Trophoblast cell (in vitro differentiated cells and primary cell): ENCODE measurements around the gene PLA2G4E.

Experiments
- DNase-seq, 2 donors: peaks; one replicate each; pipeline ENCODE4 v3.0.0-alpha.2; 2016
- H2AFZ ChIP-seq: 2 replicates; pipeline ENCODE4 v1.6.1; 2013; ENCODE audit warnings: low read length, moderate library complexity, mild to moderate bottlenecking; ENCODE audit not compliant: insufficient read depth, poor library complexity
- H2AK5ac ChIP-seq: 2 replicates; pipeline ENCODE4 v1.6.1; 2013; ENCODE audit warnings: mild to moderate bottlenecking, low read length
- H2BK120ac ChIP-seq: 2 replicates; pipeline ENCODE4 v1.6.1; 2013; ENCODE audit warnings: low read length, mild to moderate bottlenecking, moderate library complexity; ENCODE audit not compliant: insufficient read depth, poor library complexity
- H2BK12ac ChIP-seq: 2 replicates; pipeline ENCODE4 v1.6.1; 2013; ENCODE audit warnings: mild to moderate bottlenecking, low read length, moderate library complexity
- H2BK5ac ChIP-seq: 2 replicates; pipeline ENCODE4 v1.6.1; 2013; ENCODE audit warnings: low read length, low read depth, moderate library complexity, mild to moderate bottlenecking; ENCODE audit not compliant: poor library complexity
- H3K14ac ChIP-seq: 2 replicates; pipeline ENCODE4 v1.6.1; 2013; ENCODE audit warnings: mild to moderate bottlenecking, low read length
- H3K18ac ChIP-seq: 2 replicates; pipeline ENCODE4 v1.6.1; 2013; ENCODE audit warnings: mild to moderate bottlenecking, low read length
- H3K23ac ChIP-seq: 2 replicates; pipeline ENCODE4 v1.6.1; 2013; ENCODE audit warnings: low read length
- H3K27ac ChIP-seq: 2 replicates; pipeline ENCODE4 v1.5.1; 2013; ENCODE audit warnings: low read depth, mild to moderate bottlenecking, inconsistent platforms, low read length, moderate library complexity
- H3K27me3 ChIP-seq: 2 replicates; pipeline ENCODE4 v1.6.1; 2013; ENCODE audit warnings: inconsistent platforms, mild to moderate bottlenecking, low read length, moderate library complexity; ENCODE audit not compliant: insufficient read depth
- H3K36me3 ChIP-seq, 2 experiments: 1 replicate in 1 of 2; 2 replicates in 1 of 2; pipeline ENCODE4 v1.6.1; 2013; ENCODE audit warnings: low read length in 2 of 2, mild to moderate bottlenecking in 2 of 2, moderate library complexity in 1 of 2; ENCODE audit not compliant: insufficient read depth in 2 of 2, control insufficient read depth in 1 of 2
- H3K4ac ChIP-seq: 2 replicates; pipeline ENCODE4 v1.6.1; 2013; ENCODE audit warnings: low read depth, mild to moderate bottlenecking, low read length, moderate library complexity
- H3K4me1 ChIP-seq, 2 experiments: 1 replicate in 1 of 2; 2 replicates in 1 of 2; pipeline ENCODE4 v1.6.1; 2013; ENCODE audit warnings: low read length in 2 of 2, mild to moderate bottlenecking in 2 of 2, moderate library complexity in 1 of 2; ENCODE audit not compliant: insufficient read depth in 2 of 2, control insufficient read depth in 1 of 2
- H3K4me2 ChIP-seq: 2 replicates; pipeline ENCODE4 v1.6.1; 2013; ENCODE audit warnings: inconsistent platforms, mild to moderate bottlenecking, low read length, moderate library complexity
- H3K4me3 ChIP-seq: 2 replicates; pipeline ENCODE4 v1.5.1; 2013; ENCODE audit warnings: mild to moderate bottlenecking, low read depth, low read length, inconsistent platforms
- H3K79me1 ChIP-seq: one replicate; pipeline ENCODE4 v1.6.1; 2013; ENCODE audit warnings: low read length
- H3K79me2 ChIP-seq: 2 replicates; pipeline ENCODE4 v1.6.1; 2013; ENCODE audit warnings: low read length, mild to moderate bottlenecking; ENCODE audit not compliant: control insufficient read depth, insufficient read depth, poor library complexity
- H3K9ac ChIP-seq: 2 replicates; pipeline ENCODE4 v1.6.1; 2013; ENCODE audit warnings: mild to moderate bottlenecking, low read length
- H3K9me3 ChIP-seq: 2 replicates; pipeline ENCODE4 v1.6.1; 2013; ENCODE audit warnings: low read depth, mild to moderate bottlenecking, control low read depth, inconsistent platforms, low read length; ENCODE audit not compliant: insufficient read depth
- H4K12ac ChIP-seq: 2 replicates; pipeline ENCODE4 v1.6.1; 2013; ENCODE audit warnings: low read depth, mild to moderate bottlenecking, low read length, moderate library complexity
- H4K8ac ChIP-seq: 2 replicates; pipeline ENCODE4 v1.6.1; 2013; ENCODE audit warnings: low read depth, mild to moderate bottlenecking, low read length, moderate library complexity
- H4K91ac ChIP-seq: one replicate; pipeline ENCODE4 v1.6.1; 2013; ENCODE audit warnings: low read depth, mild to moderate bottlenecking, low read length, moderate library complexity
- WGBS: extraction: QIAGEN DNeasy Blood & Tissue Kit; methylation state at CpG from one replicate; pipeline ENCODE4 v1.1.7; 2013; ENCODE audit warnings: missing lambda C conversion rate; ENCODE audit not compliant: insufficient read length, insufficient coverage; ENCODE audit errors: extremely low coverage; 5-methylcytosine and 5-hydroxymethylcytosine counted together

Gene PLA2G4E

DNA sequence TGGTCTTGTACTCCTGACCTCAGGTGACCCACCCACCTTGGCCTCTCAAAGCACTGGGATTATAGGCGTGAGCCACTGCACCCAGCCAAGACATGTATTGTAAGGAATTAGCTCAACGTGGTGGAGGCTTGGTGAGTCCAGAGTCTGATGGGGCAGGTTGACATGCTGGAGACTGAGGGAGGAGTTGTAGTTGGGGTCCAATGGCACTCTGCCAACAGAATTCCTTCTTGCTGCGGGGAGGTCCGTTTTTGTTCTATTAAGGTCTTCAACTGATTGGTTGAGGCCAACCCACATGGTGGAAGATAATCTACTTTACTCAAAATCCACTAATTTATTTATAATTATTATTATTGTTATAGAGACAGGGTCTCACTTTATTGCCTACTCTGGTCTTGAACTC is 43.4 kb upstream of the PLA2G4E start:
- Histone ChIP-seq H3K4me1 (peaks cover 0 to 1% of the 10 kb centered on the region in 2 experiments), H3K18ac (no peak overlapping the region), H3K4ac (no peak overlapping the region), H3K23ac (no peak overlapping the region), H3K27me3 (no peaks in the 10 kb centered on the region), H3K4me3 (no peak overlapping the region), H3K79me2 (no peaks in the 10 kb centered on the region), H3K4me2 (no peak overlapping the region), H3K9ac (no peak overlapping the region), H3K27ac (no peak overlapping the region), H4K8ac (no peak overlapping the region), H3K14ac (no peak overlapping the region), H3K36me3 (no peaks in the 10 kb centered on the region), H2AK5ac (no peak overlapping the region), H2BK120ac (no peak overlapping the region), H3K79me1 (no peaks in the 10 kb centered on the region), H2BK5ac (no peak overlapping the region), H4K12ac (no peak overlapping the region), H4K91ac (no peak overlapping the region), H2AFZ (no peak overlapping the region), H2BK12ac (no peak overlapping the region), H3K9me3 (no peaks in the 10 kb centered on the region)
- no CpG with 5 or more reads among the region's 4 CpGs for WGBS
- no peak for DNase-seq

DNA sequence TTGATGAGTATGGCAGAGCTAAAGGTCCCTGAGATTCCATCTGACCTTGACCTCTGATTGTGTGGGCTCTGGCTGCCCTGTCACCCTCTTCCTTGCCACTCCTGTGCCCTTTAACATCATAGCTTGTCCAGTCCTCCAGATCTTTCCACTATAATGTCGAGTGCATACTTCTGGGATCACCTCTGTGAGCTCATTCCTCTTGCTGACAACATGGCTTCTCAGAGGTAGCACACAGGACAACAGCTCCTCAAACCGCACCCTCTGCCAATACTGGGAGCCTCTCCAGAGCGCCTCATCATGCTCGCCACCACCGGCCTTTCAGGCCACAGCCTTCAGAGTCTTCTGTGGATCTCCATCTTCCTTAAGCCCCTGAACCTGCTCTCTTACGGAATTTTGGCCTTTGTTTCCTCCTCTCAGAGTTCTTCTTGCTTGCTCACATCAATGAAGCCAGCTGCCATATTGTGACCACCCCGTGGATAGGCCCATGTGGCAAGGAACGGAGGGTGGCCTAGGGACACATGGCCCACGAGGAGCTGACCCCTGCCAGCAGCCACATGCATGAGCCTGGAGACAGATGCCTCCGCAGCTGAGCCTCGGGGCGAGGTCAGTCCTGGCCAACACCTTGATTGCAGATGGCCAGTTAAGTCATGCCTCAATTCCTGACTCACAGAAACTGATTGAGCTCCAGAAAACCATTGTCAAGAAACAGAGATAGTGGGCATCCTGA is 42.4 kb upstream of the PLA2G4E start:
- H3K27me3 ChIP-seq, result no peaks in the 10 kb centered on the region
- no peak overlapping the region for H2BK12ac ChIP-seq
- no peak overlapping the region for H3K18ac ChIP-seq
- H3K27ac ChIP-seq, result no peak overlapping the region
- H4K8ac ChIP-seq, result no peak overlapping the region
- no peak overlapping the region for H2BK5ac ChIP-seq
- H3K14ac ChIP-seq, result no peak overlapping the region
- WGBS, result no CpG with 5 or more reads among the region's 12 CpGs
- no peak overlapping the region for H3K23ac ChIP-seq
- H3K79me1 ChIP-seq, result no peaks in the 10 kb centered on the region
- no peaks in the 10 kb centered on the region for H3K36me3 ChIP-seq
- no peak overlapping the region for H3K9ac ChIP-seq
- DNase-seq, result no peak
- H3K79me2 ChIP-seq, result no peaks in the 10 kb centered on the region
- no peak overlapping the region for H2AK5ac ChIP-seq
- H3K4me1 ChIP-seq, result peaks cover 0 to 1% of the 10 kb centered on the region in 2 experiments
- no peak overlapping the region for H3K4me3 ChIP-seq
- no peak overlapping the region for H3K4me2 ChIP-seq
- H4K12ac ChIP-seq, result no peak overlapping the region
- H4K91ac ChIP-seq, result no peak overlapping the region
- H2BK120ac ChIP-seq, result no peak overlapping the region
- H3K4ac ChIP-seq, result no peak overlapping the region
- no peaks in the 10 kb centered on the region for H3K9me3 ChIP-seq
- no peak overlapping the region for H2AFZ ChIP-seq

DNA sequence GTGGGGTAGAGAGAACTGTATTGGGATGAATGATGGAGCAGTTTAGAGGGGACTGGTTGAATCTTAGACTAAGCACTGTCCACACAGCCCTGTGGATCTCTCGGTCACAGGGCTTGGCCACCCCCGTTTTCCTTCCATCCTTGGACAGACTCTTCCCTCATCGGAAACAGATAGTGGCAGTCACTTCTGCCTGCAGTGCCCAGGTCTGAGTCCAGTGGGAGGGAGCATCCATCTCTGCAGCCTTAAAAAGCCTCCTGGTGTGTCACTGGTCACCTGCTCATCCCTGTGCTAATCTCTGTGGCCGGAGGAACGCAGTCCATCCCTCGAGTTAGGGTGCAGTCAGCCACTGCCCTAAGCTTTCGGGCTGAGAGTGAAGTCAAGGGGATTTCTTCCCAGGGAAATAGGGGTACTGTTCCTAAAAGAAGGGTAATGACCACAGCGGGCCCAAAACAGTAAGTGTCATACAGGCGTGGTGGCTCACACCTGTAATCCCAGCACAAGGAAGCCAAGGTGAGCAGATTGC is 41.5 kb upstream of the PLA2G4E start:
- Histone ChIP-seq H3K79me2 (no peaks in the 10 kb centered on the region), H3K4me2 (no peak overlapping the region), H3K9ac (peak overlapping the region; percentile 54), H3K4me3 (no peak overlapping the region), H4K91ac (no peak overlapping the region), H2BK12ac (no peak overlapping the region), H3K79me1 (peaks cover 2% of the 10 kb centered on the region), H4K12ac (no peak overlapping the region), H3K9me3 (no peaks in the 10 kb centered on the region), H3K4ac (no peak overlapping the region), H2AK5ac (no peak overlapping the region), H3K36me3 (no peaks in the 10 kb centered on the region), H2BK120ac (no peak overlapping the region), H3K4me1 (peaks cover 0 to 4% of the 10 kb centered on the region in 2 experiments), H4K8ac (no peak overlapping the region), H3K18ac (no peak overlapping the region), H2BK5ac (no peak overlapping the region), H3K23ac (no peak overlapping the region), H3K14ac (no peak overlapping the region), H3K27me3 (no peaks in the 10 kb centered on the region), H2AFZ (no peak overlapping the region), H3K27ac (no peak overlapping the region)
- no CpG with 5 or more reads among the region's 9 CpGs for WGBS
- DNase-seq, result no peak

DNA sequence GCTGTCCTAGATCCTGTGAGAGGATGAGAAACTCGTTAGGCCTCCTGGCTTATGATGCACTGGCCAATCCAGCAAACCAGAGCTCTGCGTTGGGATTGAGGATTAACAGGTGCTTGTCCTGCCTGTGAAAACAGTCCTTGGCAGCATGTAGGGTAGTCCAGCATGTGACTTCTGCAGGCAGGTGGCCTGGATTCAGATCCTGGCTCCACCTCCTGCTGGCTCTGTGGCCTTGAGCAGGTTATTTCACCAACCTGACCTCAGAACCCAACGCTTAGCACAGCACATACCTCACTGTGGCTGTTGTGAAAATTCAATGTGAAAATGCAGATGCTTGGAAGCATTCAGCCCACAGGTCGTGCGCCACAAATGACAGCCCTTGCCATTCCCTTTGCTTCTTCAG is 40.0 kb upstream of the PLA2G4E start:
- Histone ChIP-seq H2AK5ac (no peak overlapping the region), H3K4me2 (no peak overlapping the region), H3K27me3 (no peaks in the 10 kb centered on the region), H2BK5ac (no peak overlapping the region), H3K9me3 (no peaks in the 10 kb centered on the region), H2BK120ac (no peak overlapping the region), H3K14ac (no peak overlapping the region), H3K23ac (no peak overlapping the region), H2AFZ (no peak overlapping the region), H3K9ac (no peak overlapping the region), H3K79me1 (peaks cover 2% of the 10 kb centered on the region), H2BK12ac (no peak overlapping the region), H4K91ac (no peak overlapping the region), H4K12ac (no peak overlapping the region), H3K4ac (no peak overlapping the region), H3K27ac (no peak overlapping the region), H4K8ac (no peak overlapping the region), H3K36me3 (no peaks in the 10 kb centered on the region), H3K79me2 (no peaks in the 10 kb centered on the region), H3K4me3 (no peak overlapping the region), H3K18ac (no peak overlapping the region), H3K4me1 (peaks cover 0 to 7% of the 10 kb centered on the region in 2 experiments)
- no peak for DNase-seq
- WGBS, result no CpG with 5 or more reads among the region's 5 CpGs
